PC-9 (cell line): ENCODE results near the gene HSD17B10.

ENCODE experiments used
- CTCF ChIP-seq: fragments of 200-600 bp; sonication (generic); conservative IDR thresholded peaks from 2 replicates; pipeline ENCODE4 v1.6.1; 2017; ENCODE audit warnings: mixed run types, antibody characterized with exemption, mild to moderate bottlenecking, moderate library complexity
- EZH2 ChIP-seq: fragments of 200-600 bp; sonication (generic); IDR thresholded peaks from 2 replicates; pipeline ENCODE4 v1.8.0; 2017; ENCODE audit warnings: antibody characterized with exemption, low read depth

GRCh38 chrX:53440101-53440500, 5.9 kb upstream of the HSD17B10 start:
- TF ChIP-seq EZH2 (no peak), CTCF (no peak)
